Measurements from ENCODE around the gene TTC4. TPM values are rescaled to one million over a fixed set of nuclear protein-coding genes. Genes with fewer than 3 reads are reported as not detected.
A peak's percentile ranks its signal among the peaks of the same experiment; 100 is the strongest.

TTC4 gene
- total RNA-seq, 1 donor from 2014 or later = 15.1 TPM

DNA sequence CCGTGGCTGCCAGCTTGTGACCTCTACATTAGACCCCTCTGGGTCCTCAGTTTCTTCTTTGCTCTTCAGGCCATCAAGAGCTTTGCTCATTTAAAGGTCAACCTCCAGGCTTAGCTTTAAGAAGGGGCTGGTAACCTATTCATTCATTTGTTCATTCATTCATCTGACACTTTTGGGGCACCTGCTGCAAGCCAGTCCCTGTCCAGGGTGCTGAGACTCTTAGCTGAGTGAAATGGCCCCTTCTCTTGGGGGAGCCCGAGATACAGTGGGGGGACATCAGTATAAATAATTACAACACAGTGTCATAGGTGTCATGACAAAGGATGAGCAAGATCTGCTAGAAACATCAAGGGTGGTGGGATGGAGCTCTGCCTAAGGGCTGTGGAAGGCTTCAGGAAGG lies 10.5 kb upstream of the TTC4 start:
- no peak for ATAC-seq

DNA sequence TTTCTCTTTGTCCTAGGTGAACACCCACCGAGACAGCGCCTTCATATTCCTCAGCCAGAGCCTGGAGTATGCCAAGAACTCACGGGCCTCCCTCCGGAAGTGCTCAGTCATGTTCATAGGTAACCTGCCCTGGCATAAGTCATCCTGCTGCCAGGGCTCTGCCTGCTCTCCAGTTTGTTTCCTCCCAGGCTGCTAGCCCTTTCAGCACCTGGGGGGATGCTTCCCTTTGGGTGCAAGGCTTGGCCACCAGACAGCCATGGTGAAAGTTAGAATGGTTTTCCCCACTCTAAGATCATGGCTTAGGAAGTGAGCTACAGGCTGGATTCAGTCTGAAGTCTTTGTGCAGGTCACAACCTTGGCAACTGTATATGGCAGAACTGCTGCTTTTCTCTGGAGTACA lies 9.2 kb upstream of the TTC4 start:
- no peak for ATAC-seq

DNA sequence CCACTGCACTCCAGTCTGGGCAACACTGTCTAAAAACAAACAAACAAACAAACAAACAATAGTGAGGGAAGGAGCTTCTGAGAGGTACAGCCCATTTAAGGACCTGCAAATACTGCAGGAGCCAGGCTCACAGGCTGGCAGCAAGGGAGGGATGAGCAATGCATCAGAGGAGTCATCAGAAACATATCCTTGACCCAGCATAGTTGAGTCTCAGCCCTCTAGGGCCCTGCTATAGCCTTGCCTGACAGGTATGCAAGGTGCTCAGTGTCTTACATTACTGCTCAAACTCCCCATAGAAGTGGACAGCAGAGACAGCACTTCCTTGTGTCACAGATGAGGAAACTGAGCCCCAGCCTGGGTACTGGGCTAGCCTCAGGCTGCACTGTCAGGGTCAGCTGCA lies 7.3 kb upstream of the TTC4 start:
- ATAC-seq = peak; percentile 54

DNA sequence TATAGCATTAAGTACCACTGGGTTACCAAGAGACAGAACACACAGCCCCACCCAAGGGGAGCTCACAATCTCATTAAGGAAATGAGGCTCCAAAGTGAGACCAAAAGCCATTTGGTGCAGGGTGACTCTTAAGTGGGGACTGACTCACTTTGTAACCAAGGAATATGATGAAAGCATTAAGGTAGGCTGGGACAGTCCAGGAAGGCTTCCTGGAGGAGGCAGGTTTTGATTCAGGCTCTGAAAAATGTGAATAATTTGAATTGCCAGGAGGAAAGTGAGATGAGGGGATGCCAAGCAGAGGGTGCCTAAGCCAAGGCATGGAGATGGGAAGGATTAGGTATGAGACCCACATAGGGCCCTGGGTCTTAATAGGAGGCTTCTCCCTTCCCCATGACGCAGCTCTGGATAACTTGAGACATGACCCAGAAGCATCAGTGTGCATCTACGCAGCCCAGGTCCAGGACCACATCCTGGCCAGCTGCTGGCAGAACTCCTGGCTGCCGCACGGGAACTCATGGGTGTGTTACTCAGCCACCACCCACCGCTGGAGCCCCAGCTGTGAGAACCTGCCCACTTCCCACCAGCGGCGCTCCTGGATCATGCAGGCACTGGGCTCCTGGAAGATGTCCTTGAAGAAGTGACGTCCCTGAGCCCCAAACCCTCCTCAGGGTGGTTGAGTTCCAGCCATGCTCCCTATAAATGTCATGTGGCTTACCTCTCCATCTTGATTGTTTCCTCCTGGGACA lies 5.9 kb upstream of the TTC4 start:
- peak; percentile 41 for ATAC-seq

DNA sequence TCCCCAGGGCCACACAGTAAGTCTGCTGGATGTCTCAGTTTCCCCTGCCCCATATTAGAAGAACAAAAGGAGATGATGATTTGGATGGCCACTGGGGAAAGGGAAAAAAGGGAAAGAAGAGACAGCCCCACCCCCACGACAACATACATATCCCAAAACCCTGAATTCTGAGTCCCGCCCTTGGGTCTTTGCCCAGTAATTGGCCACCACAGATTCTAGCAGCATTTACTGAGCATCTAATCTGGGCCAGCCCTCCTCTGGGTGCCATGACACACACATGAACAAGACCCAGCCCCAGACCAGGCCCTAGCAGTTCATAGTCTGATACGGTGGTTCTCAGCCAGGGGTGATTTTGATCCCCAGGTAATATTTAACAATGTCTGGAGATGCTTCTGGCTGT lies 5.2 kb upstream of the TTC4 start:
- ATAC-seq = no peak

DNA sequence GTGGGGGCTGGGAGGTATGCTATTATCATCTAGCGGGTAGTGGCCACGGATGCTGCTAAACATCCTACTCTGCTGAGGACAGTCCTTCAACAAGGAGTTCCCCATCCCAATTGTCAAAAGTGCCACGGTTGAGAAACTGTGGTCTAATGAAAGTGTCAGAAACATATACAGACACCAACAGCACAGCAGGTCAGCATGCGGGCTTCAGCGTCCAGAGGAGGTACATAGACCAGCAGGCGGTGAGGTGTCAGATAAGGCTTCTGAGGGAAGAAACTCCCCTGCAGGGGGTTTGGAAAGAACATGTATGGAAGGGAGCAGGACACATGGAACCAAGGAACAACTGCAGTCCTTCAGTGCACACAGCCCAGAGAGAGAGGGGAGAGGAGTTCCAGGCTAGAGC lies 4.8 kb upstream of the TTC4 start:
- ATAC-seq = no peak

DNA sequence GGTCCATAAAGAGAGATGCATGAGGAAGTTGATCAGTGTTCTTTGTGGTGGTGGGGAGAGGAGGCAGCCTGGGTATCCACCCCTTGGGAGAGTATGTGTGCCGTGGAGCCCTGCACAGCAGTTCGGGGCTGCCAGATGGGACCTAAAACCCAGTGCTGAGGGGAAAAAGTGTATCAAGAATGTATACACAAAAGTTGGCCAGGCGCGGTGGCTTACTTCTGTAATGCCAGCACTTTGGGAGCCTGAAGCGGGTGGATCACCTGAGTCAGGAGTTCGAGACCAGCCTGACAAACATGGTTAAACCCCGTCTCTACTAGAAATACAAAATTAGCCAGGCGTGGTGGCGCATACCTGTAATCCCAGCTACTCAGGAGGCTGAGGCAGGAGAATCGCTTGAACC lies 4.1 kb upstream of the TTC4 start:
- ATAC-seq = no peak

DNA sequence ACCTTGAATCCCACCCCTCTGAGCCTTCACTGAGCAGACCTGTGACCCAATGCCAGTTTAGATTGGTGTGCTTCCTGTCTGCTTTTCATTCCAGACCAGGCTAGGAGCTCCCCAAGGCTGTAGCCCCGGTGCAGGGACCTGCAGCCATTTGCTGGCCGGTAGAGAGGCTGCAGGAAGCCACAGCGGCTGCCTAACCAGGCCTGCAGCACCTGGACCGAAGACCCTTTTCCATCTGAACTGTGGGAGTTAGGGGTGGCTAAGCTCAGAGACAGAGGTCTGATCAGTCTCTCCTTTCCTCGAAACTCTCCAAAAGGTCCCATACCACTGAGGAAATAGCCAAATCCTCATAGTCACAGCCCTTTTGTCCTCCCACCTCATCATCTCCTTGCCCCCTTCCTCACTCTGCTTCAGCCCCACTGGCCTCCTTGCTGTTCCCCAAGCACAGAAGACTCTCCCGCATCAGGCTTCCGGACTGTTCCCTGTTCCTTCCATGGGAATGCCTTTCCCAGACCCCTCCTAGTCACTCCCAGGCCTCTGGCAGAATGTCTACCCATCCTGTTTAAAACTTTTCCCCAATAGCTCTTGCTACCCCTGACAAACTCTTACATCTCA lies 674 bp upstream of the TTC4 start:
- no peak for ATAC-seq

DNA sequence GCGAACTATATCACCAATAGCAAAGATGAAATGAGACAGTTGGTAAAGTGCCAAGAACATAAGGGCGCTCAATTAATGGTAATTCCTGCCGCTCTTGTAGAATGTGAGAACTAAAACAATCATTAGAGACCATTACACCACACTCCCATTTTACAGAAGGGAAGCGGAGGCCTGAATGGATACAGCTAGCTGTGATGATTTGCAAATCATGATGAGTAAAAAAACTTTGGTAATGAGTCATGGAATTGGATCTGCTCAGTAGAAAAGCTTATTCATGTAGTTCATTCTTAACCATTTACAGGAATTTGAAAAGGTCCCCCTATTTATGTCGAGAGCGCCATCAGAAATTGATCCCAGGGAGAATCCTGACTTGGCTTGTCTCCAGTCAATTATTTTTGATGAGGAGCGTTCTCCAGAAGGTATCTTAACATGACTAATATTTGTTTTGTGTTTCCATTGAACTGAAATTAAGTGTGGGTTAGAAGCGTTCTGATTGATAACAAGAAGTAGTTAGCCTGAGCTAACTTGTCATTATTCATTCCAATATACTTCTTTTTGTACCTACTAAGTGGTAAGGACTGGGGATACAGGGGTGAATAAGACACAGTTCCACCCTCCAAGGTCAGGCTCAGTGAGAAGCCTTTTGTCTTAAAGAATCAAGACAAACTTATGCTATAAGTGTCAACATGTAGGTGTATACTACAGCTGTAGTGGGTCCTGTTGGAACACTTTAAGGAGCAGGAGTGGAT lies 812 bp downstream of the TTC4 start:
- ATAC-seq = peak; percentile 49

DNA sequence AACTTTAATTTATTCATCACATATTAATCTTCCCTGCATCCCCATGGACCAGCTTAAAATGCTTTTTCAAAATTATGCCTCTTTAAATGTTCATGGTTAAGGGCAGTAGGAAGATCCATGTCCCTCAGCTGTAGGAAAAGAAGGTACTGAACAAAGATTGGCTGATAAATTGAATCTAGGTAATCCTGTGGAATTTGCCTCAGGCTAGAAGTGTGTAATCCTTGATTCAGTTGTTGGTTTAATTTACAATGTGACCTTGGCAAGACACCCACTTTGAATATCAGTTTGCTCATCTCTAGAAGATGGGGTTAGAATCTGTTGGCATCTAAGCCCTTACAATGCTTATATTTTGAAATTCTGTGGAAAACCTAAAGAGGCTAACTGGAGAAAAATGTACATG lies 6.1 kb downstream of the TTC4 start:
- ATAC-seq = no peak

DNA sequence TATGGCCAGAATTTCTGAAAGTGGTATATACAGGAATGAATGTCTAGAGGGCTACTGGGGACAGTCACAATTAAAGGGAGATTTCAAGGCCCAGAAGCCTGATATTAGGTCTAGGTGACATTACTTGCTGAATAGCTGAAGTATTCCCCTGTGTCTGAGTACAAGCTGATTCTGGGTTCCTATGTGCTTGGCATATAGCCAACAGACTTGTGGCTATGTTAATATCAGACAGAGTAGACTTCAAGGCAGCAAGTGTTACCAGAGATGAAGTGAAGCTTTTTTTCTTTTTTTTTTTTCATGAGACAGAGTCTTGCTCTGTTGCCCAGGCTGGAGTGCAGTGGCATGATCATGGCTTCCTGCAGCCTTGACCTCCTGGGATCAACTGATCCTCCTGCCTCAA lies 8.3 kb downstream of the TTC4 start:
- no peak for ATAC-seq

DNA sequence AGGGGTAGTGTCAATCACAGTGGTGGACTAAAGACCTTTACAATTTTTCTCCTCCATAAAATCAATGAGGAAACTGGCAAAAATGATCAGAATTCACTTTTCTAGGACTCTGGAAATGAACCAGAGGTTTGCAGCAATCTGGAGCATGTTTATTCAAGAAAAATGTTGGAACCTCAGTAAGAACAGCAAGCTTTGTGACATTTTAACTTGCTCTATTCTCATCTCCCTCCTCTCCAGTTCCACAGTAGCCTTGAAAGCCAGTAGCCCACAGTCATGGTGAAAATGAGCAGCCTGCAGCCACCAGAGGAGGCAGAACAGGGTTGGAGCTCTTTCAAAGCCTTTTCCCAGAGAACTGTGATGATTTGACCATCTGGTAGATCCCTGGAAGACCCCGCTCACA lies 9.1 kb downstream of the TTC4 start:
- no peak for ATAC-seq

DNA sequence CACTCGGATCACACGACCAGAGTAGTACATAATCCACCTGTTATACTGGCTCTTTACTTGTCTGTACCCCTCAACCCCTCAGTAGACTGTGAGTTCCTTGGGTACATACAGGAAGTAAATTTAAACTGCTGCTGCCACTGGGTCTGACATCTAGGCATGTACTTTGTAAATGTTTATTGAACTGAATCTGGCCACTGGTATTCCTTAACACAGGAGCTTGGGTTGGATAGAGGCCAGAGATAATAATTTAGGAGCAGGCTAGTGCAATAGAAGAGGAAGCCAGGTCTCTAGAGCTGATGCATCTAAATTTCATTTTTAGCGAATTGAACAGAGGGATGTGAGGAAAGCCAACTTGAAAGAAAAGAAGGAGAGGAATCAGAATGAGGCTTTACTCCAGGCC lies 12.4 kb downstream of the TTC4 start:
- no peak for ATAC-seq

DNA sequence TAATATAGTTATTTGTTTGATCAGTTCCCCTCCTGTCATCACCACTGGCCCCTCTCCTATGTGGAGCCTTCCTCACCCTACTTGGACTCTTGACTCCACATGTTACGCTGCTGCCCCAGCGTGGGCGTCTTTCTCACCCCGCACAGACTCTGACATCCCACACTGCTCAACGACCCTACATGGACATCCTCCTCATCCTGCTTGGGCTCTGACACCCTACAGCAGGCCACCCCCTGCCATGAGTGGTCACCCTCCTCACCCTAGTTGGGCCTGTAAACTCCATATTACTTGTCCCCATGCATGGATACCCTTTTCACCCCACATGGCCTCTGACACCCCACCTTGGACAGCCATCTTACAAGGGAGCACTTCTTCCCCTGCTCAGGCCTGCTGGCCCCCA lies 21.0 kb downstream of the TTC4 start:
- ATAC-seq = no peak

DNA sequence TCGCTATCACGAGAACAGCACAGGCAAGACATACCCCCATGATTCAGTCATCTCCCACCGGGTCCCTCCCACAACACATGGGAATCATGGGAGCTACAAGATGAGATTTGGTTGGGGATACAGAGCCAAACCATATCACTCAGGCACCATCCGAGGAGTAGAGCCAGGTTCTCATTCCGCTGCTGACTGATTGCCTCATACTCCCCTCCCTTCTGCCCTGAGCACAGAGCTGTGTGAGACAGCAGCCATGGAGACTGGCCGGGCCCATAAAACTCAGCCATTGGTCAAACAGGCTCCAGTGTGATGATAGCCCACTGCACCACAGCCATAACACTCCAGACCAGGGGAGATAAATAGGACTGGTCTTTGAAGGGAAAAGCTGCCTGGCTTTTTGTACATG lies 22.6 kb downstream of the TTC4 start:
- ATAC-seq = no peak

DNA sequence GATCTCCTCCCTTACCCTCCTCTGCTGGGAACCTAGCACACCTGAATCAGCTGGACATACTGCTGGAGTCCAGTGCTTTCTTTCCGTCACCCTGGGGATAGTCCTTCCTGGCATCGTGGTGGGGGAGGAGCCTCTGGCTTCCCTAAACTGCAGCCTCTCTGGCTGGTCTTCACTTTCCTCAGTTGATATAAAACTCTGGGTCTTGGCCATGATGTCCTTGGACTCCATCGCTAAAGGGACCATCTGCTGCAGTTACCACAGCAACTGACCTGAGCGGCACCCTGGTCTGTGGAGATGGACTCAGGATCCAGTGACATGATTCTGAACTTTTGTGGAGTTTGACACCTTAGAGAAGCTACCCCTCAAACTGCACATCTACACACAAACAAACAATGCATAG lies 25.9 kb downstream of the TTC4 start:
- ATAC-seq = no peak

DNA sequence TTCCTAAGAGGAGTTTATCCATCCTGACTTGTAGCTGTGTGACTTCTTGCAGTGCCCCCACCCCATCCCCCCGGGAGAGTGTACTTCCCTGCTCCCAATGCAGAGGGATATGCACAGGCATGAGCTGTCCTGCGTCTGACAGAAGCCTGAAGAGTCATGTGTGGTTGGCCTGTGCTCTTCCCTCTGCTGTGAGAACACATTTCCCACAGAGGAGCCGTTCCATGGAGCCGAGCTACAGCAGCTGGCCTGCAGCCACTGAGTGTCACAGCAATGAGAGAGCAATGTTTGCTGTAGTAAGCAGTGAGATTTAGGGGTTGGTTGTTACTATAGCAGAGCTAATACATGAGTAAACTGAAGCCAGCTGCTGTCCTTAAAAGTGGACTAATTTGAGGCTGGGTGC lies 26.6 kb downstream of the TTC4 start:
- no peak for ATAC-seq

DNA sequence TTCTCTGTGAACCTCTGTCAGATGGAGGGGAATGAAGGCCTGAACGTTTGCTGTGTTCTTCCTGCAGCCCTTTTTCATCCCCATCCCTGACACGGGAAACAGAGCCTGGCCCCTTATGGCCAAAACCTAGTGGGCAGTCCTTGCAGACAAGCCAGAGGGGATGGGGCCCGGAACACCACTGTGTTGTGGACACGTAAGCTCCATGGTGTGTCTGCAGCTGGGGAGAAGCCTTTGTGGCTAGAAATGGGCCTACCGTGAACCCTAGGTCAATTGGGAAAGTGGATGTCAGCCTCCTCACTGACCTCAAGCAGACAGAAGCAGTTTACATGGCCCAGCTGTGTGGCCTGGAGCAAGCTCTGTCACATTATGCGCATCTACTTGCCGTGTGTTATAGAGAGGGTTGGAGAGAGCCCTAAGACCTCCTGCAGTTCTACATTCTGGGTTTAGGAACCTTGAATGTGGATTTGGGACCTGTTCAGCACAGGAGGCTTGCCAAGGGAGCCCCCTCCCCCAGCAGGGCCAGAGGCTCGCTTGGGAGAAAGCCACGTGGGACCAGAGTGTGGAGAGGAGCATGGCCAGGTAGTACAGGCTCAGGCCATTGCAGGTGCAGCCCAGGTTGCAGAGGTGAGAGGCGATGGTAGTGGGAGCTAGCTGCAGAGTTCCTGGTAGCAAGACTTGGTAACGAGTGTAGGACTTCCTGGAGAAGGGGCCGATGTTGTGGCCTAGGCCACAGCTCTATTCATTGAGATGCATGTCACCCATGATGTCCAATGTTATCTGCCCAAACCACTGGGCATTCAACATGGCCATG lies 28.0 kb downstream of the TTC4 start:
- no peak for ATAC-seq

DNA sequence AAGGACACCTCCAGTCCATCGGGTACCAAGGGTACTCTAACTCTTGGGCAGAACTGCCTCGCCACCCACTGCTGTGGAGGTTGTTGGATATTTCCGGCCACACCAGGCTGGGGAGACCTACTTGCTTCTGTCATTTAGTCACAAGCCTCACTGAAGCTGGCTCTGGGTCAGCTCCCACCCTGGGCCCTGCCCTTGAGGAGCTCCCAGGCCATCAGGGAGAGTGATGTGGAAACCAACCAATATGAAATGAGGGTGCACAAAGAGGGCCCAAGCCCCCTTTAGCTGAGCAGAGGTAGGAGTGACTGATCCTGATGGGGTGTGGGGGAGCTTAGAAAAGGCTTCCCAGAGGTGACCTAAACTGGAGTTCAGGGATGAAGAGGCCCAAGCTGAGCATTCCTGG lies 29.0 kb downstream of the TTC4 start:
- ATAC-seq = no peak

DNA sequence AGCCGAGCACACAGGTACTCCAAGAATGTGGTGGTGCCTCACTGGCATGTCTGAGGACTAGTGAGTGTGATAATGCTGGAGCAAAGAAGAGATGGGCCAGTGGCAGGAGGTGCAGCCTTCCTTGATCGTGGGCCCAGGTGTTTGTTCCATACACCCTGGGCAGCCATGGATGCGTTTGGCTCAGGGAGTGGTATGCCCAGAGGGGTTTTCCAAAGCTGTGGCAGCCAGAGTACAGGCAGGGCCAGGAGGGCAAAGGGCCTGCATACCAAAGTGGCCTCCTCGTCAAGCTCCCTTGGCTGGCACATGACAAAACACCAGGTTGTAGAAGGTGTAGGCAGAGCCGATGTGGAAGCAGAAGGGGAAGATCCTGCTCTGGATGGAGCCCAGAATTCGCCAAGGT lies 29.6 kb downstream of the TTC4 start:
- no peak for ATAC-seq

DNA sequence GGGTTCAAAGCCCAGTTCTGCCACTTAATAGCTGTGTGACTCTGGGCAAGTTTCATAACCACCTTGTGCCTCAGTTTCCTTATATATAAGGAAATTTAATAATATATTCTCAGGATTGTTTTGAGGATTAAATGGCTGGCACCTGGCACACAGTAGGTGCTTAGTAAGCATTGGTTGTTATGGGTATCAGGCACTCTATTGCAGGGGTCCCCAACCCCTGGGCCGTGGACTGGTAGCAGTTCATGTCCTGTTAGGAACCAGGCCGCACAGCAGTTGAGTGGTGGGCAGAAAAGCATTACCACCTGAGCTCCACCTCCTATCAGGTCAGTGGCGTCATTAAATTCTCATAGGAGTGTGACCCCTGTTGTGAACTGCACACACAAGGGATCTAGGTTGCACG lies 30.2 kb downstream of the TTC4 start:
- no peak for ATAC-seq

DNA sequence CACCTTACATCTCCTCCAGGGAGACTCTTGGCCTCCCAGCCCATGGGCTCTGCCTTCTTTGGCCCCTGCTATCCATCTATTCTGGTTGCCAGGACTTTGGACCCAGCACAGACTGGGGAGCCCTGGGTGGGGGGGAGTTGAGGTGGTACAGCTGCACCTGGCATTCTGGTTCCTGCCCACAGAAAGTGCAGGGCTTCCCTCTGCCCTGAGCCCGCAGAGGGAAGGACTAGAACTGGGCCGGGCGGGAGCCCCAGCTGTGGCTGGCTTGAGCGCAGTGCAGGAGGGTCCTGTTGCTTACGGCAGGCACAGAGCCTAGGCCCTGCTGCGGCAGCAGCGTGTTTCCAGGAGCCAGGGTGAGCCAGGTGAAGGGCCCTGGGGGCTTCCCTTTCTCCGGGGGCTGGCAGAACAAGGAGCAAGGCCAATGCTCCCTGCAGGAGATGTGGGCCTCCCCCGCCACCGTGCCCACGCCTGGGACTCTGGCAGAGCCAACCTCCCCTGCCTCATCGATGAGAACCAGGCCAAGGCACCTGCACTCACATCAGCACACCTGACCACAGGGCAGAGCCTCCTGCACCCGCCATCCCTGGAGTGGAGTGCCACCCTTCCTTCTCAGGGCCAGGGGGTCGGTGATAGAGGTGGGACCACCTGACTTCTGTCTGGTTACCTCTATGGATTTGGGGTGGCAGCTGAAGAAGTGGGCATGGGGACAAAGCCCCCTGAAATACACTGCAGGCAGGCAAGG lies 32.6 kb downstream of the TTC4 start:
- ATAC-seq = no peak

DNA sequence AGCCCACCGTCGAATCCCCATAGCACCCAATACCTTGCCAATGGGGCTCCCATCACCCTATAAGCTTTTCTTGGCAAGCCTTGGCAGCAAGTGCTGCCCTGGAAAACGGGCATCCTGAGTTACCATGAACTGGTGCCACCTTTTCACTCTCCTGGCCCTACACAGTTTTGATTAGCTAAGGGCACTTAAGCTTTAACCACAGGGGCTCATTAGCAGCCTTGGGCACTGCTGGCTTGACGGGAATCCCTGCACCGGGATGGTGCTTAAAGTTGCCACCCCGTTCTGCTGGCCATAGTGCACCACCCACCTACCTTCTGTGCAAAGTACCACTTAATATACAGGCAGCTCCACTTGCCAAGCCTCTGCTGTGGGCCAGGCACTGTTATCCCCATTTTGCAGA lies 34.9 kb downstream of the TTC4 start:
- ATAC-seq = no peak

Measured in esophagus mucosa (tissue), 1 donor.